Kasumi-1 (cell line): ENCODE results near the gene ARHGEF37.
"Not testable (repeated sequence)": the region's sequence is repeated elsewhere in the genome, so short reads cannot be mapped to it uniquely, and the experiment has no call there.

Experiments used
- DNase-seq, 2 experiments: peaks; one replicate each; lab custom pipeline; 2025; lab: John Stamatoyannopoulos, UW

ARHGEF37 gene

GRCh38 chr5:149648464-149649393, 67.4 kb downstream of the ARHGEF37 start:
- peak in 1 of 2 experiments; percentile 33 for DNase-seq

GRCh38 chr5:149649730-149650129, 68.4 kb downstream of the ARHGEF37 start:
- not testable (repeated sequence) for DNase-seq

- peak; percentile 51 to 70 for DNase-seq
Measured at GRCh38 chr5:149651686-149652085, 70.4 kb downstream of the ARHGEF37 start.

- no peak for DNase-seq
Measured at GRCh38 chr5:149652697-149653096, 71.4 kb downstream of the ARHGEF37 start.

- DNase-seq, result no peak
Measured at GRCh38 chr5:149654231-149654630, 72.9 kb downstream of the ARHGEF37 start.

GRCh38 chr5:149654883-149655505, 73.7 kb downstream of the ARHGEF37 start:
- DNase-seq, result no peak

GRCh38 chr5:149656576-149657182, 75.4 kb downstream of the ARHGEF37 start:
- peak; percentile 47 to 52 for DNase-seq

- no peak for DNase-seq
Measured at GRCh38 chr5:149657324-149657723, 76.0 kb downstream of the ARHGEF37 start.

GRCh38 chr5:149658299-149658698, 77.0 kb downstream of the ARHGEF37 start:
- DNase-seq, result no peak

- no peak for DNase-seq
Measured at GRCh38 chr5:149664083-149664482, 82.8 kb downstream of the ARHGEF37 start.

GRCh38 chr5:149664666-149665415, 83.5 kb downstream of the ARHGEF37 start:
- DNase-seq, result no peak

- DNase-seq, result no peak
Measured at GRCh38 chr5:149665416-149666175, 84.3 kb downstream of the ARHGEF37 start.

GRCh38 chr5:149666212-149666852, 85.0 kb downstream of the ARHGEF37 start:
- DNase-seq, result no peak

GRCh38 chr5:149667084-149667828, 86.0 kb downstream of the ARHGEF37 start:
- peak; percentile 49 to 54 for DNase-seq

GRCh38 chr5:149667829-149668330, 86.6 kb downstream of the ARHGEF37 start:
- DNase-seq, result no peak

- not testable (repeated sequence) for DNase-seq
Measured at GRCh38 chr5:149669273-149669672, 88.0 kb downstream of the ARHGEF37 start.

- no peak for DNase-seq
Measured at GRCh38 chr5:149671544-149671943, 90.2 kb downstream of the ARHGEF37 start.

GRCh38 chr5:149672701-149673476, 91.6 kb downstream of the ARHGEF37 start:
- DNase-seq, result no peak

- DNase-seq, result no peak
Measured at GRCh38 chr5:149674686-149675085, 93.4 kb downstream of the ARHGEF37 start.
